Osteocyte (in vitro differentiated cells): ENCODE measurements around the gene TMEM200C. TPM values are rescaled to one million over a fixed set of nuclear protein-coding genes. Genes with fewer than 3 reads are reported as not detected.

Experiments used
- DNase-seq: peaks from one replicate; pipeline ENCODE4 v3.0.0; 2021; ENCODE audit warnings: mixed read lengths; ENCODE audit not compliant: unreplicated experiment; ENCODE audit errors: extremely low spot score
- H3K27ac Mint-ChIP-seq: one replicate; pipeline ENCODE4 v1.8.0; 2021; ENCODE audit warnings: mild to moderate bottlenecking, mixed read lengths; ENCODE audit not compliant: unreplicated experiment
- H3K27me3 Mint-ChIP-seq: one replicate; pipeline ENCODE4 v1.8.0; 2021; ENCODE audit warnings: mixed read lengths; ENCODE audit not compliant: unreplicated experiment
- H3K36me3 Mint-ChIP-seq: one replicate; pipeline ENCODE4 v1.8.0; 2021; ENCODE audit warnings: mixed read lengths; ENCODE audit not compliant: unreplicated experiment
- H3K4me1 Mint-ChIP-seq: one replicate; pipeline ENCODE4 v1.8.0; 2021; ENCODE audit warnings: mixed read lengths; ENCODE audit not compliant: unreplicated experiment
- H3K4me3 Mint-ChIP-seq: one replicate; pipeline ENCODE4 v1.8.0; 2021; ENCODE audit warnings: mild to moderate bottlenecking, moderate library complexity, mixed read lengths; ENCODE audit not compliant: unreplicated experiment
- H3K9me3 Mint-ChIP-seq: one replicate; pipeline ENCODE4 v1.8.0; 2021; ENCODE audit warnings: mixed read lengths; ENCODE audit not compliant: unreplicated experiment
- CTCF ChIP-seq: fragments of 200-600 bp; sonication (generic); IDR thresholded peaks from 2 replicates; pipeline ENCODE4 v1.5.0; 2021; ENCODE audit warnings: antibody characterized with exemption, mild to moderate bottlenecking, moderate library complexity
- total RNA-seq: library from RNA; stranded (reverse); gene quantifications from 2 replicates; pipeline ENCODE4 v1.2.1, GENCODE V29; 2021

TMEM200C gene
- total RNA-seq, 1 donor from 2014 or later = 1.6 TPM

- Mint-ChIP-seq H3K36me3 (no peaks in the 10 kb centered on the region), H3K27me3 (peaks cover 14% of the 10 kb centered on the region), H3K4me3 (no peak overlapping the region), H3K27ac (no peak overlapping the region), H3K9me3 (no peaks in the 10 kb centered on the region), H3K4me1 (no peaks in the 10 kb centered on the region)
- TF ChIP-seq CTCF = no peak
- DNase-seq = no peak
Observed at GRCh38 chr18:5939801-5940667, 44.7 kb upstream of the TMEM200C start.

GRCh38 chr18:5937795-5938194 lies 42.5 kb upstream of the TMEM200C start:
- DNase-seq = no peak
- no peaks in the 10 kb centered on the region for H3K9me3 Mint-ChIP-seq
- no peaks in the 10 kb centered on the region for H3K36me3 Mint-ChIP-seq
- H3K27ac Mint-ChIP-seq = no peak overlapping the region
- H3K4me1 Mint-ChIP-seq = no peaks in the 10 kb centered on the region
- no peak overlapping the region for H3K4me3 Mint-ChIP-seq
- peaks cover 4% of the 10 kb centered on the region for H3K27me3 Mint-ChIP-seq
- no peak for TF ChIP-seq CTCF

GRCh38 chr18:5937121-5937520 lies 41.8 kb upstream of the TMEM200C start:
- Mint-ChIP-seq H3K36me3 (no peaks in the 10 kb centered on the region), H3K27ac (no peak overlapping the region), H3K27me3 (peaks cover 2% of the 10 kb centered on the region), H3K4me3 (no peak overlapping the region), H3K4me1 (no peaks in the 10 kb centered on the region), H3K9me3 (no peaks in the 10 kb centered on the region)
- no peak for TF ChIP-seq CTCF
- DNase-seq = no peak

GRCh38 chr18:5930789-5931188 lies 35.5 kb upstream of the TMEM200C start:
- TF ChIP-seq CTCF = no peak
- Mint-ChIP-seq H3K27me3 (peaks cover 8% of the 10 kb centered on the region), H3K4me1 (no peaks in the 10 kb centered on the region), H3K4me3 (no peak overlapping the region), H3K9me3 (peaks cover 11% of the 10 kb centered on the region), H3K27ac (no peak overlapping the region), H3K36me3 (no peaks in the 10 kb centered on the region)
- DNase-seq = no peak

- Mint-ChIP-seq H3K4me1 (no peaks in the 10 kb centered on the region), H3K27ac (no peak overlapping the region), H3K36me3 (no peaks in the 10 kb centered on the region), H3K27me3 (peaks cover 3% of the 10 kb centered on the region), H3K4me3 (no peak overlapping the region), H3K9me3 (no peaks in the 10 kb centered on the region)
- no peak for DNase-seq
- TF ChIP-seq CTCF = no peak
Observed at GRCh38 chr18:5918205-5918858, 23.0 kb upstream of the TMEM200C start.
